A673 (cell line): ENCODE results near the gene THRB. TPM values are rescaled to one million over a fixed set of nuclear protein-coding genes. Genes with fewer than 3 reads are reported as not detected.

Experiments used
- BruUV-seq: library from RNA; stranded (reverse); fragments of 400-500 nt; replicated peaks from 2 replicates; lab custom pipeline; 2021; lab: Mats Ljungman, UMichigan
- CTCF ChIA-PET: fragments of 300-600 bp; sonication (Branson Sonifier 250); formaldehyde crosslinking; loops from one replicate; lab custom pipeline; 2022; ENCODE audit warnings: antibody characterized with exemption; lab: Charles Lee
- POLR2A ChIA-PET: fragments of 300-600 bp; sonication (Branson Sonifier 250); formaldehyde crosslinking; loops from one replicate; lab custom pipeline; 2022; ENCODE audit warnings: antibody characterized with exemption; ENCODE audit not compliant: low non-redundant PET; lab: Charles Lee
- DNase-seq: peaks from one replicate; pipeline ENCODE4 v3.0.0-alpha.2; 2015; ENCODE audit warnings: low spot score
- H3K27ac ChIP-seq: fragments of 200-600 bp; sonication (generic); 2 replicates; pipeline ENCODE4 v1.5.1; 2016; ENCODE audit warnings: mixed run types, low read depth, mild to moderate bottlenecking, mixed read lengths, antibody characterized with exemption, low read length; ENCODE audit not compliant: poor library complexity, severe bottlenecking
- H3K27me3 ChIP-seq: fragments of 200-600 bp; sonication (generic); replicated peaks from 2 replicates; pipeline ENCODE4 v1.6.1; 2017; ENCODE audit warnings: mixed run types, low read depth, mild to moderate bottlenecking, mixed read lengths, antibody characterized with exemption, low read length; ENCODE audit not compliant: insufficient read depth, poor library complexity
- H3K36me3 ChIP-seq: fragments of 200-600 bp; sonication (generic); 2 replicates; pipeline ENCODE4 v1.6.1; 2016; ENCODE audit warnings: mixed run types, mild to moderate bottlenecking, mixed read lengths, antibody characterized with exemption, low read length; ENCODE audit not compliant: insufficient read depth, poor library complexity, severe bottlenecking
- H3K4me1 ChIP-seq: fragments of 200-600 bp; sonication (generic); 2 replicates; pipeline ENCODE4 v1.6.1; 2017; ENCODE audit warnings: mixed run types, mild to moderate bottlenecking, mixed read lengths, antibody characterized with exemption, low read length; ENCODE audit not compliant: insufficient read depth, poor library complexity, severe bottlenecking
- H3K4me3 ChIP-seq: fragments of 200-600 bp; sonication (generic); 2 replicates; pipeline ENCODE4 v1.5.1; 2016; ENCODE audit warnings: low read depth, mixed run types, mild to moderate bottlenecking, mixed read lengths, low read length; ENCODE audit not compliant: poor library complexity, severe bottlenecking
- H3K9me3 ChIP-seq: fragments of 200-600 bp; sonication (generic); 2 replicates; pipeline ENCODE4 v1.6.1; 2016; ENCODE audit warnings: mixed run types, low read depth, mild to moderate bottlenecking, mixed read lengths, antibody characterized with exemption, low read length; ENCODE audit not compliant: poor library complexity, severe bottlenecking
- CTCF ChIP-seq: fragments of 300-800, 200-600 bp; sonication (generic); conservative IDR thresholded peaks from 2 replicates; pipeline ENCODE4 v1.5.1; 2017; ENCODE audit warnings: low read depth, mild to moderate bottlenecking, antibody characterized with exemption, low read length, moderate library complexity, mixed read lengths
- EZH2 ChIP-seq: fragments of 200-600 bp; sonication (generic); IDR thresholded peaks from 2 replicates; pipeline ENCODE4 v1.6.1; 2017; ENCODE audit warnings: borderline replicate concordance, low read depth, mild to moderate bottlenecking, mixed read lengths, antibody characterized with exemption, low read length; ENCODE audit not compliant: poor library complexity, severe bottlenecking
- intact Hi-C: fragments of 100-400 bp; cut with micrococcal nuclease; formaldehyde crosslinking; loops from one replicate; pipeline ENCODE4 v1.10.0; 2022; ENCODE audit not compliant: unreplicated experiment
- total RNA-seq: library from RNA; stranded (reverse); gene quantifications from 2 replicates; pipeline ENCODE4 v1.2.3, GENCODE V29; 2021

The THRB gene
- total RNA-seq, 1 experiment from 2014 or later, result 0.11 TPM

GRCh38 chr3:24305795-24306467 is 188.7 kb downstream of the THRB start:
- ChIA-PET POLR2A (no interaction called here), CTCF (no interaction called here)
- no peak for TF ChIP-seq EZH2
- TF ChIP-seq CTCF, result no peak
- H3K27me3 ChIP-seq, result no peaks in the 10 kb centered on the region
- H3K4me3 ChIP-seq, result no peak overlapping the region
- peak; percentile 33 for DNase-seq
- H3K4me1 ChIP-seq, result peaks cover 4% of the 10 kb centered on the region
- BruUV-seq, result no TSS peak
- H3K27ac ChIP-seq, result no peak overlapping the region
- H3K36me3 ChIP-seq, result no peaks in the 10 kb centered on the region
- H3K9me3 ChIP-seq, result no peaks in the 10 kb centered on the region
- intact Hi-C loops, result no loop called here

GRCh38 chr3:24303057-24303754 is 191.4 kb downstream of the THRB start:
- Histone ChIP-seq H3K4me3 (no peak overlapping the region), H3K36me3 (no peaks in the 10 kb centered on the region), H3K27me3 (no peaks in the 10 kb centered on the region), H3K27ac (no peak overlapping the region), H3K9me3 (no peaks in the 10 kb centered on the region), H3K4me1 (peaks cover 4% of the 10 kb centered on the region)
- ChIA-PET POLR2A (no interaction called here), CTCF (no interaction called here)
- BruUV-seq, result no TSS peak
- intact Hi-C loops, result no loop called here
- DNase-seq, result no peak
- TF ChIP-seq EZH2 (no peak), CTCF (no peak)

GRCh38 chr3:24302396-24302795 is 192.3 kb downstream of the THRB start:
- DNase-seq, result no peak
- no TSS peak for BruUV-seq
- CTCF ChIA-PET, result no interaction called here
- Histone ChIP-seq H3K4me3 (no peak overlapping the region), H3K27me3 (no peaks in the 10 kb centered on the region), H3K36me3 (no peaks in the 10 kb centered on the region), H3K9me3 (no peaks in the 10 kb centered on the region), H3K4me1 (peaks cover 4% of the 10 kb centered on the region), H3K27ac (no peak overlapping the region)
- POLR2A ChIA-PET, result no interaction called here
- TF ChIP-seq EZH2 (no peak), CTCF (no peak)
- intact Hi-C loops, result no loop called here
